ENCODE results near the gene SLC22A8.
"Not testable (repeated sequence)": the region's sequence is repeated elsewhere in the genome, so short reads cannot be mapped to it uniquely, and the experiment has no call there.

The SLC22A8 gene

DNA sequence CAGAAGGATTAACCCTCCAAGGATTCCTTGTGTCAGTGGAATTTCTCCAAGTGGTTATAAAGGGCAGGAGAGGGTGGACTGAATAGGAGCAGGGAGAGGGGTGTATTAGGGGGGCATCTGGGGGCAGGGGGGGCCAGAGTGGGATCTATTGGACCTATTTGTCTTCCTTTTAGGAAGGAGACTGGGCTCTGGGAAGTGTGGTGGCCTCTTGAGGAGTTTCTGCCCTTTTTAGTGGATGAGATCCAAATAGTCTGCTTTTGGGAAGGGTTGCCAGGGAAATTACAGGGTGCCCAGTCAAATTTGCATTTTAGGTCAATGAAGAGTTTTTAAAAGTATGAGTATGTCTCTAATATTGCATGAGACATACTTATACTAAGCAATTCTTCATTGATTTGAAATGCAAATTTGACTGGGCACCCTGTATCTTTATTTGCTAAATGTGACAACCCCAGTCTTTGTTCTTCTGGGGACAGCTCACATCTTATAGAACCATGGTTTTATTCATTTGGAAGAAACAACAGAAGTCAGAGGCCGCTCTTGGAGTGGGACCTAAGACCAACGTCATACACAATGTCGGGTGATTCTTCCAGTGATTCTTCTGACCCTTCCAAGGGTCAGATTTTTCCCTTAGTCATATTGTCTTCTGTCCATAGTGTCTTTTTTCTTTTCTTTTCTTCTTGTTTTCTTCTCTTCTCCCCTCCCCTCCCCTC is 30.4 kb downstream of the SLC22A8 start:
- no peak for DNase-seq

DNA sequence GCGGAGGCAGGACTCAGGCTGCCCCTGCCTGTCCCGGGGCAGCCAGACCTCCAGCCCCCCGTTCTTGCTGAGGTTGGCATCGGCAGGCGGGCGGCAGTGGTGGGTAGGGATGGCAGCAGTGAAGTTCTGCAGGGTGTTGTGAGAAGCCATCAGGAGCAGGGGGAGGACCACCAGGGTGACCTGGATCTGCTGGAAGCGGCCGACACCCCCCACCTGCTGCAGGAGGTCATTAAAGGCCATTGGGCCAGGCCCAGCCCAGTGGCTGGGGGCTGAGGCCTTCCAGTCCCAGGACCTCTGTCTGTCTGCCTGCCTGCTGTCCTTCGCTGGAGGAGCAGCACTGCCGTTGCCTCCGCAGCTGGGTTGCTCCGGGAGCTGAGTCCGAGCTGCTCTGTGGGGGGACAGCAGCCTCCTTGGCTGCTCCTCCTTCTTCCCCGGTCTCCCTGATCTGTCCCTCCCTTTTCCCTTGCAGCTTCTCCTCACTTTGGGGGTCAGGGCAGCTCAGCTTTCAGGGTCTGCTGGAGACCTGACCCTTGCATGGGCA is 31.1 kb downstream of the SLC22A8 start, which contains the start of gene SLC22A6:
Gene SLC22A6, minus strand, starts transcription at position 517 of the 541 bp plus-strand sequence. Its CDS starts 277 bp downstream, at position 240.
- no peak for DNase-seq

DNA sequence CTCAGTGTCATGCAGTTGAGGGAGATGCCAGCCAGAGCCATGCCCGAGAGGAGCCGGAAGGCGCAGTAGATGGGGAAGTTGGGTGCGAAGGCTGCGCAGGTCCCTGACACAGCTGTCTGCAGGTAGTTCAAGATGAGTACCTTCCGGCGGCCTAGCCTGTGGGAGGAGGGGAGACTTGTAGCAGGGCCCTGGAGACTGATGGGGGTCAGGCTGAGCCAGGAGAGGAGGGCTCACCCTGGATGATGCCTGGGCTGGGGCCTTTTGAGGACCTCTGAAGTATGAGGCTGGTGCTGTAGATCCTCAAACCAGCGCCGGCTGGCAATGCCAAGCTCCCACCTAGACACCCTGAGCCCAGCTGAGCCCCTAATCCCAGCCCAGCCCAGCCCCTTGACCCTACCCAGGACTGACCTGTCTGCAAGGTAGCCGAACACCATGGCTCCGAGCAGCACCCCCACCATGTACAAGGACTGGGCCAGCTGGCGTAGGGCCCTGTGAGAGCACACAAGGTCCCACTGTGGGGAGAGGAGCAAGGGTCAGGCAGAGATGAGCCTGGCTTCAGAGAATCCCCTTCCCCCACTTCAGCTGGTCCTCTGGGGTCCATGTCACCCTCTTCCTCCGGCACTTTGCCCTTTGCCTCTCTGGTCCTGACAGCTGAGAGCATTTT is 32.0 kb downstream of the SLC22A8 start:
- no peak for DNase-seq

DNA sequence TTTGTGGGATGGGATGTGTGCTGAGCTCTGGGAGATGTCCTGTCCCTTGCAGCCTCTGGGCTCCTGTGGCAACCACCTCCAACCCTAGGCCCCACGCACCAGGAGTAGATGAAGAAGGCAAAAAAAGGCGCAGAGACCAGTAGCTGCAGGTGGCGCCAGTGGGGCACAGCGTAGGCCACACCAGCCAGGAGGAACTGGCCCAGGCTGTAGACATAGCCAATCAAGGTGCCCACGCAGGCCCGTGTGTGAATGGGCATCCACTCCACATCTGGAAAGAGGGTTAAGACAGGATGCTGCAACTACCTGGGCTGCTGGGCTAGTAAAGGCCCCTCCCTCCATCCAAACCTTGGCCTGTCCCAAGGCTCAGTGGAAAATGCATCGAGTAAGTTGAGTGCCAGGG is 33.9 kb downstream of the SLC22A8 start:
- no peak for DNase-seq

DNA sequence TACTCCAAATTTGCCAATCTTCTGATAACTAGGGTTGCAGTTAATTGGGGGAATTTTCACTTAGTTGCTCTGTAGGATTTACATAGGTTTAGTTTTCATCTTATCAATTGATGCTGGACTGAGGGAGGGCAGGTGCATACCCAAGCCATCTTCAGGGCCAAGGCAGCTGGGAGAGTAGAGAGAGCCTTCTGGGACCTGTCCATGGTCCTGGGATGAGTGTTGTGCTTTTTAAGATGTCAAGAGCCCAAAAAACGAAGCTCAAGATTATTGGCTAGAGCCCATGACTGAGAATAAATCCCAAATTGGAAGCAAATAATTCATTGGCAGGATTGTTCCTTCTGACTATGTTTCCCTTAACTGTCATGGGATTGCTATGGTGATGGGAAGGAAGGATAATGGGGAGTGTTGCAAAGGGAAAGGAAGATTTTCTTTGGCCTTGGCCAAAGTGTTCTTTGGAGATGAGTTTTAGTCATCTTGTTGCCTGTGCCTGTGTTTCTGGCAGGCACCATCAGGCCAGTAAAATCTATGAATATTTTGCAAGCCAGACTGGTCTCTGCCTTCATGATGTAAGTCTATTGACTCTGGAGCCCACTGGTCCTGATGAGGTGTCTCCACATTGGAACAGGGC is 35.4 kb downstream of the SLC22A8 start:
- DNase-seq, result no peak

DNA sequence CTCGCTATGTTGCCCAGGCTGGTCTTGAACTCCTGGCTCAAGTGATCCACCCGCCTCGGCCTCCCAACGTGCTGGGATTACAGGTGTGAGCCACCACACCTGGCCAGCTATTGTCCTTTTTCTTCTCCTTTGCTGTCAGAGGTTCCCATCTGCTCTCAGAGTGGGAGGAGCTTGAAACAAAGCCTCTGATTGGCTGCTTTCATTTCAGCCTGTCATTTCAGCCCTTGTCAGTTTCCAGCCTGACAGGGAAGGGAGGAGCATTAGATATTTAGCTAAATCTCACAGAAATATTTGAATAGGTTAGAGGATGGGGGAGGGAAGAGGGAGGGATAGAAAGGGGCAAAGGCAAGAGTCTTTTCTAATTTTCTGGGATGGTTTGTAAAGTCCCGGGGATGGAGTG is 39.5 kb downstream of the SLC22A8 start:
- no peak for DNase-seq

DNA sequence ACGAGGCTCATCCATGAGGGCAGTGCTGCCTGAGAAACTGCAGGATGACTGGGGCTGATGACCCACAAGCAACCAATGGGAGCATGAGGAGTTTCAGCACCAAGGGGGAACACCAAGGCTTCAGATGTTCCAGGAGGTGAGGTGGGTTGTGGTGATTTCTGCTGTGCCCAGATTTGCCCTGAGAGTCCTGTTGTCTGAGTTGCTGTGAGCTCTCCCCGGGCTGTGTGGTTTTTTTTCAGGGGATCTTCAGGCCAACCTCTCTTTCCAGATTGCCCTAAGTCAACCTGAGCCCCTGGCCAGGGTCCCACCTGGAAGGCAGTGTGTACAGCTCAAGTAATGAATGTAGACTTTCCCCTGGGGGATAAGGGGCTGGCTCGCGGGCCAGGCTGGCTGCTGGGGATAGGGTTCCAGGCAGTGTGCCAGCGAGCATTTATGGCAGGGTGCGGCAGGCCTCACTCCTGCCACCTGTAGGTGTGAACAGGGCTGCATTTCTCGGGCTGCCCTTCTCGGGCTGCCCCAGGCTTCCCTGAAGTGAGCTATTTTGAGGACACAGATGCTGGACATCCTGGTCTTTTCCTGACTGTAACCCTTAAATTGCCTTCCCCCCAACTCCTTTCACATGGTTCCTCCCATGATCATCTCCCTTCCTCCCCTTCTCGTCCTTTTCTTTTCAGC is 40.7 kb downstream of the SLC22A8 start:
- DNase-seq, result no peak

DNA sequence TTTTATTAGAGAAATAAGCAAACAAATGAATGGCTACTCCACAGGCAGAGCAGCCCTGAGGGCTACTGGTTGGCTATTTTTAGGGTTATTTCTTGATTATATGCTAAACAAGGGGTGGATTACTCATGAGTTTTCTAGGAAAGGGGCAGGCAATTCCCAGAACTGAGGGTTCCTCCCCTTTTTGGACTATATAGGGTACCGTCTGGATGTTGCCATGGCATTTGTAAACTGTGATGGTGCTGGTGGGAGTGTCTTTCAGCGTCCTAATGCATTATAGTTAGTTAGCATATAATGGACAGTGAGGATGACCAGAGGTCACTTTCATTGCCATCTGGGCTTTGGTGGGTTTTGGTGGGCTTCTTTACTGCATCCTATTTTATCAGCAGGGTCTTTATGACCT is 50.1 kb downstream of the SLC22A8 start:
- no peak for DNase-seq

DNA sequence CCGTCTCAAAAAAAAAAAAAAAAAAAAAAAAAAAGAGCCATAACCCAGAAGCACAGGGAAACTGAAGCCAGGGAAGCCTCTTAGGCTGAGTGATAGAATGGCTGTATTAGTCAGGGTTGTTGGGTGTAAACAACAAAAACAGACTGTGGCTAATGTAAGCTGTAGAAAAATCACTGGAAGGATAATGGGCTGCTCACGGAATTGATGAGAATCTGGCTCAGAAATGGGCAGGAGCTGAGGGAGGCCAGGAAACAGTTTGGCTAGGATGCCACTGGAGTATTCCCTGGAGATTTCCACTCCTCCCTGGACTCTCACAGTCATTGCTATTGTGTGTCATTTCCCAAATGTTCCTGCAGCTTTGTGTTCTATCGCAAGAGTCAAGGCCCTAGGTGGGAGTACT is 53.2 kb downstream of the SLC22A8 start:
- DNase-seq, result no peak

DNA sequence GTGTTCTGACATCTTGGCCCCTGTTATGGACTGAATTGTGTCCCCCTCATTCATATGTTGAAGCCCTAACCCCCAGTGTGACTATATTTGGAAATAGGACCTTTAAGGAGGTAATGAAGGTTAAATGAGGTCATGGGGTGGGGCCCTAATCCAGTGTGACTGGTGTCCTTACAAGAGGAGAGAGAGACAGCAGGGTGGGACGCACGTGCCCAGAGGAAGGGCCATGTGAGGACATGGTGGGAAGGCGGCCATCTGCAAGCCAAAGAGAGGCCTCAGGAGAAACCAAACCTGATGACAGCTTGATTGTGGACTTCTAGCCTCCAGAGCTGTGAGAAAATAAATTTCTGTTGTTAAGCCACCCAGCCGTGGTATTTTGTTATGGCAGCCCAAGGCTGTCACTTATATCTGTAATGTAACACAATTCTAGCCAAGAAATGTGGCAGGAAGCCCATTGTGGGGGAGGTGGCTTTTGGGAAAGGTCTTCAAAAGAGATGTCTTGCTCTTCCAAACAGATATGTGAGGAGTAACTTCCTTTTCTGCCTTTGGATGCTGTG is 54.5 kb downstream of the SLC22A8 start:
- DNase-seq, result no peak

DNA sequence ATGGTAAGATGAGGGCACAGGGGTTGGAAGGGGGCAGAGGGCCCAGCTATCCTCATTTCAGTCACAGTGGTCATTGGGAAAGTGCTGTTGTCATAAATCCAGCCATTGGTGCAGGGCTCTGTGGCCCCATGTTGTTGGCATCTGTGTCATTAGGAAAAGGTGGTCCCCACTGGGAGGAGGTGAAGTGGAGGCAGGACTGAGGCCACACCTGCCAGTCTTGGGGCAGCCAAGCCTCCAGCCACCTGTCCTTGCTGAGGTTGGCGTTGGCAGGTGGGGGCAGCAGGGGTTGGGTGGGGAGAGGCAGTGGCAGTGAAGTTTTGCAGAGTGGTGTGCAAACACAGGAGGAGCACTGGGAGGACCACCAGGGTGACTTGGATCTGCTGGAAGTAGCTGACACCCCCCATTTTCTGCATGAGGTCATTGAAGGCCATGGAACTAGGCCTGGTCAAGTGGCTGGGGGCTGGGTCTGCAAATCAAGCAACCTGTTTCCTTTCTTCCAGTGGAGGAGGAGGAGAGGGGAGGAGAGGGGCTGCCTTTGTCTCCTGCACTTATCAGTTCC is 56.1 kb downstream of the SLC22A8 start:
- DNase-seq, result no peak

DNA sequence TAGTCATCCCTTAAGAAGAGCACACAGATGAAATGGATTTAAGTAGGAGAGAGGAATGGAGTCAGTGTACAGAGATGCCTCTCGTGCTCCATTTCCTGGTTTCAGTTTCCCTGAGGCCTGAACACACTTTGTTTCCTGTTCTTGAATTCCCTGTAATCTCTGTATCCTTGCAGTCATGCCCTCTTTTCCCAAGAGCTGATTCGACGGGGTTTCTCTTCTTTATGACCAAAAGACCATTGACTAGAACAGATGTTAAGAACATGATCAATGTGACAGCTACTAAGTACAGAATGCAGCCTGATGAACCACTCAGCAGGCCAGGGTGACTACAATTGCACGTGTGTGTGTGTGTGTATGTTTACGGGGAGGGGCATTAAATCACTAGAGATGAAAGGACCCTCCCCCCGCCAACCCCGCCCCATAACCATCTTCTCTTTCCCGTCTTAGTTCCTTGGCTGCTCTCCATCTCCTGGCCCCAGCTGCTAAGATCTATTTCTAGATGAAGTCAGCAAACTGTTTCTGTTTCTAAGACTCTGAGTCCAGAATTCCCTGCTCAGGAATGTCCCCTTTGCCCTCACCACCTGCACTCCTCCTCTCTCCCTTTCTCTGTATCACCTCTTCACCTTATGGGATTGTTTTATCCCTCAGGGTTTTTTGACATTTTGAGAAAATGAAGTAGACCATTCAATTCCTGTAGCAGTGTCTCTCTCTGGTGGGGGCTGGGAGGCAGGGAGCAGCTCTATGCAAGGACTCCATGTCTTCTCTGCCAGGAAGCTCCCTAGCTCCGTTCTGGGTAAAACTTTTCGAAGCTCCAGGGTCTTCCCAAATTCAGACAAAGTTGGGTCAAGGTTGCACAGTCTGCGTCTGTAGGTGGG is 56.9 kb downstream of the SLC22A8 start:
- DNase-seq, result no peak

DNA sequence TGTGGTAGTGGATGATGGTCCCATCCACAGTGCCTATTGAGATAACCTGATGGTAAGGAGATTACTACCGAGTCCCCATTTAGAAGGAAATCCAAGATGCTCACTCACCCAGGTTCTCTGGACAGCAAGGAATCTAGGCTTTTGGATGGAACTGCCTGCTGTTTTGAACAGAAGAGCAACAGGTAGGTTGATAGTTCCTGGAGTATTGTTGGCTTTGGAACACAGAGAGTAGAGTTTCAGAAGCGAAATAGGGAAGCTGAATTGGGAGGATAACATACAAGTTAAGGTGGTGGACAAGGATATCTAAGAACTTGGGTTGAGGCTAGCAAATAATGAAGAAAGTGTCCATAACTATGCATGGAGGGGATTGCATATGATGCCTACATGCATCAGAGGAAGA is 58.5 kb downstream of the SLC22A8 start:
- DNase-seq, result no peak

DNA sequence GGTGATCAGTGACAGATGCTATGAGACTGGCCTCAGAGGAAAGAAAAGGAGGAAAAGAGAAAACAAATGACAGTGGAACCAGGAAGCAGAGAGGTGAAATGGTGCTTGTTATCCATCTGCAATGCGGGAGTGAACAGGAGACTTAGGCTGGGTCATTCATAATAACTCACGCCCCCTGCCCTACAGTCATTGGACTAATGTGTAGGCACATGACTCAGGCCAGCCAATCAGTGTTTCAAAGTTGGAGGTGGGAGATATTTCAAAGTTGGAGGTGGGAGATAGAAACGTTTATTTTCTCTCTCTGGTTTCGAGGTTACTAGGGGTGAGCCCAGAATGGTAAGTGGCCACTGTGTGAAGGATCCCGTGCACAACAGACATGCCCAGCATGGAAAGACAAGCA is 61.2 kb downstream of the SLC22A8 start:
- no peak for DNase-seq

DNA sequence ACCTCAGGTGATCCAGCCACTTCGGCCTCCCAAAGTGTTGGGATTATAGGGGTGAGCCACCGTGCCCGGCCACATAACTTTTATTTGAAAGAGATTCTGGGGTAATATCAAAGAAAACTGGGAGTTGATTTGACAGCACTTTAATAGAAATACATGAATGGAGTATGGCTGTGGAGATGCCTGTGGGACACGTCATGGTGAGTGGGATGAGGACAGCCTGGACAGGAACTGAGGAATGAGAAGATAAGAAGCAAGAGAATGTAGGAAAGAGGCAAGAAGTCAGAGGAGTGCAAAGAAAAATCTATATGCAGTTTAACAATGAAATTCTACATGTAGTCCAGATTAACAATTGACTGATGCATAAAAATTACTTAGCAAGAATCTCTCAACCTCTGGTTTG is 61.8 kb downstream of the SLC22A8 start:
- DNase-seq, result no peak

DNA sequence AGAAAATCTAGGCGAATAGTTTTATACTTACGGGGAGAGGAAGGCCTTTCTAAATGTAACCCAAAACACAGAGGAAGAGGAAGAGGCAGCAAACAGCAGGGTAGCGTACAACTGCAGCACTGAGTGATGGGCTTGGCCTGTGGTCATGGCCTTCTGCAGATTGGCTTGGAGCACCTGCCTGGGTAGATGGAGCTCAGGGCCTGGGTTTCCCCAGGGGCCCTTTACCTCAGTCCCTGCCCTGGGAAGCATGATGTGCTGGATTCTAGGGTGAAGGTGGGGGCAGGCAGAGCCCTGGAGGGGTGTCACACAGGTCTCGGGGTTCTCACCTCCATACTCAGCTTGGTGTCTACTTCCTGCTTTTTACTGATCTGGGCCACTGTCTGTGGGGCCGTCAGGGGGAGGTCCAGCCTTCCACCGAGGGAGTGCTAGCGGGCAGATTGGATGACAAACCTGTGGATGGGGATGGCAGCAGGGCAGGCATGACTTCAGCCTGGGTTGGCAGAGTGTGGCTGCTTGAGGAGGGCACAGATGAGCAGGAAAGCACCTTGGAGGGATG is 66.8 kb downstream of the SLC22A8 start:
- no peak for DNase-seq

DNA sequence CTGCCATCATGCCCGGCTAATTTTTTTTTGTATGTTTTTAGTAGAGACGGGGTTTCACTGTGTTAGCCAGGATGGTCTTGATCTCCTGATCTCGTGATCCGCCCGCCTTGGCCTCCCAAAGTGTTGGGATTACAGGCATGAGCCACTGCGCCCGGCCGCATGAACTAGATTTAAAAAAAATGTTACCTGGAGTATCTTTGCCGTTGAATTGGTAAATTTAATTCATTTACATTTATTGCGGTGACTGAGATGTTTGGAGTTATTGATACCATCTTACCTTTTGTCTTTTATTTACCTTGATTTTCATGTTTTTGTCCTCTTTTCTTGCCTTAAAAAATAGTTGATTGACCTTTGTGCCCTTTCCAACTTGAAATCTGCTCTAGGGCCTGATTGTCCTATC is 70.1 kb downstream of the SLC22A8 start:
- not testable (repeated sequence) for DNase-seq

Measured in CD4-positive, alpha-beta T cell treated with Interleukin-15 for 1 hour (primary cell).